GM12891 (cell line): Measurements from ENCODE around the gene TGFBR3.
A peak's percentile ranks its signal among the peaks of the same experiment; 100 is the strongest.

Experiments used
- DNase-seq: peaks from one replicate; pipeline ENCODE4 v3.0.0; 2011; ENCODE audit warnings: low spot score; ENCODE audit not compliant: insufficient read length
- FAIRE-seq: peaks from 2 replicates; lab custom pipeline; 2011; peaks lifted over from hg19 to GRCh38; lab: Jason Lieb, UNC
- PAX5 ChIP-seq: IDR thresholded peaks from 2 replicates; pipeline ENCODE4 v1.6.1; 2011; ENCODE audit warnings: low read length, moderate library complexity, mild to moderate bottlenecking; ENCODE audit not compliant: insufficient read depth, severe bottlenecking
- POLR2A ChIP-seq: IDR thresholded peaks from 2 replicates; pipeline ENCODE4 v1.6.1; 2011; ENCODE audit warnings: low read depth, low read length, control low read depth
- POLR2AphosphoS5 ChIP-seq: IDR thresholded peaks from 2 replicates; pipeline ENCODE4 v1.6.1; 2011; ENCODE audit warnings: low read depth, low read length, control low read depth
- POU2F2 ChIP-seq: IDR thresholded peaks from 2 replicates; pipeline ENCODE4 v1.6.1; 2011; ENCODE audit warnings: low read depth, mild to moderate bottlenecking, control low read depth, low read length, moderate library complexity
- SPI1 ChIP-seq: IDR thresholded peaks from 2 replicates; pipeline ENCODE4 v1.6.1; 2011; ENCODE audit warnings: low read depth, low read length, control low read depth
- TAF1 ChIP-seq: IDR thresholded peaks from 2 replicates; pipeline ENCODE4 v1.6.1; 2011; ENCODE audit warnings: low read depth, low read length, control low read depth

TGFBR3 gene

GRCh38 chr1:91804546-91805023 is 81.4 kb downstream of the TGFBR3 start:
- no peak for FAIRE-seq
- DNase-seq: no peak
- TF ChIP-seq POU2F2 (no peak), TAF1 (no peak), PAX5 (no peak), POLR2A (no peak), SPI1 (no peak), POLR2AphosphoS5 (no peak)

GRCh38 chr1:91803847-91804545 is 82.0 kb downstream of the TGFBR3 start:
- TF ChIP-seq PAX5 (no peak), SPI1 (peak; percentile 56), POLR2AphosphoS5 (peak; percentile 54; the same call in 1 of the 2 replicates), POU2F2 (peak; percentile 71), POLR2A (peak; percentile 51; the same call in 1 of the 2 replicates), TAF1 (0 out of 2 replicates have a peak, but pooled peaks have one; percentile 45)
- FAIRE-seq (peak; percentile 95), DNase-seq (peak; percentile 42)

- no peak for FAIRE-seq
- TF ChIP-seq POU2F2: no peak
- TF ChIP-seq POLR2AphosphoS5: no peak
- TF ChIP-seq SPI1: no peak
- no peak for TF ChIP-seq PAX5
- no peak for TF ChIP-seq POLR2A
- TF ChIP-seq TAF1: no peak
- DNase-seq: no peak
Observed at GRCh38 chr1:91803123-91803522, 82.8 kb downstream of the TGFBR3 start.

- no peak for FAIRE-seq
Observed at GRCh38 chr1:91801496-91802115, 84.3 kb downstream of the TGFBR3 start.

GRCh38 chr1:91799863-91800262 is 86.1 kb downstream of the TGFBR3 start:
- FAIRE-seq: no peak

More at GRCh38 chr1:91801496-91802115, 84.3 kb downstream of the TGFBR3 start:
- TF ChIP-seq POU2F2 (no peak), SPI1 (no peak), TAF1 (no peak), POLR2A (no peak), PAX5 (no peak), POLR2AphosphoS5 (no peak)
- DNase-seq: no peak

GRCh38 chr1:91799159-91799558 is 86.8 kb downstream of the TGFBR3 start:
- TF ChIP-seq POLR2AphosphoS5 (no peak), PAX5 (no peak), SPI1 (no peak), TAF1 (no peak)
- FAIRE-seq: no peak
- no peak for DNase-seq

More at GRCh38 chr1:91799863-91800262, 86.1 kb downstream of the TGFBR3 start:
- TF ChIP-seq POLR2A (no peak), POU2F2 (no peak), POLR2AphosphoS5 (no peak), TAF1 (no peak), PAX5 (no peak), SPI1 (no peak)
- DNase-seq: no peak

- TF ChIP-seq POU2F2 (no peak), PAX5 (no peak), TAF1 (no peak), SPI1 (no peak), POLR2A (no peak), POLR2AphosphoS5 (no peak)
- no peak for FAIRE-seq
- DNase-seq: no peak
Observed at GRCh38 chr1:91798740-91799139, 87.2 kb downstream of the TGFBR3 start.

- DNase-seq (no peak), FAIRE-seq (no peak)
Observed at GRCh38 chr1:91798241-91798648, 87.7 kb downstream of the TGFBR3 start.

GRCh38 chr1:91797164-91797563 is 88.8 kb downstream of the TGFBR3 start:
- TF ChIP-seq POU2F2 (no peak), PAX5 (no peak), POLR2AphosphoS5 (no peak), SPI1 (no peak), TAF1 (no peak), POLR2A (no peak)
- FAIRE-seq (no peak), DNase-seq (no peak)

More at GRCh38 chr1:91798241-91798648, 87.7 kb downstream of the TGFBR3 start:
- TF ChIP-seq TAF1 (no peak), PAX5 (no peak), POU2F2 (no peak), POLR2AphosphoS5 (no peak), POLR2A (no peak), SPI1 (no peak)
